Liver (tissue), 9 donors: ENCODE results near the gene GNB1. TPM values are rescaled to one million over a fixed set of nuclear protein-coding genes. Genes with fewer than 3 reads are reported as not detected.

Experiments
- DNase-seq: peaks from one replicate; pipeline ENCODE4 v3.0.0-alpha.2; 2017; ENCODE audit warnings: low spot score
- H3K27ac ChIP-seq, 2 donors: one replicate each; pipeline ENCODE4 v1.7.0; 2013; ENCODE audit warnings: inconsistent platforms in 2 of 2, low read length in 2 of 2, control low read depth in 1 of 2, low read depth in 1 of 2, mild to moderate bottlenecking in 1 of 2
- H3K27me3 ChIP-seq, 4 donors: one replicate each; pipeline versions ENCODE4 v1.6.1 to v1.7.0; 2013; ENCODE audit warnings: low read length in 3 of 4, inconsistent platforms in 1 of 4, mild to moderate bottlenecking in 1 of 4, moderate library complexity in 1 of 4; ENCODE audit not compliant: control insufficient read depth in 4 of 4, insufficient read depth in 4 of 4
- H3K36me3 ChIP-seq, 4 donors: one replicate each; pipeline versions ENCODE4 v1.6.1 to v1.7.0; 2013; ENCODE audit warnings: low read length in 3 of 4, mild to moderate bottlenecking in 3 of 4, low read depth in 1 of 4, moderate library complexity in 1 of 4; ENCODE audit not compliant: control insufficient read depth in 4 of 4, insufficient read depth in 3 of 4
- H3K4me1 ChIP-seq, 4 donors: one replicate each; pipeline versions ENCODE4 v1.6.1 to v1.7.0; 2013; ENCODE audit warnings: low read length in 3 of 4, mild to moderate bottlenecking in 3 of 4, moderate library complexity in 1 of 4; ENCODE audit not compliant: control insufficient read depth in 4 of 4, insufficient read depth in 4 of 4
- H3K4me3 ChIP-seq, 3 donors: one replicate each; pipeline versions ENCODE4 v1.6.1 to v1.7.0; 2013; ENCODE audit warnings: low read length in 3 of 3, control low read depth in 1 of 3, low read depth in 1 of 3, mild to moderate bottlenecking in 1 of 3
- H3K9ac ChIP-seq, 2 donors: one replicate each; pipeline ENCODE4 v1.7.0; 2013; ENCODE audit warnings: low read length in 2 of 2, mild to moderate bottlenecking in 2 of 2, moderate library complexity in 2 of 2, control low read depth in 1 of 2, low read depth in 1 of 2
- H3K9me3 ChIP-seq, 4 donors: one replicate each; pipeline versions ENCODE4 v1.6.1 to v1.7.0; 2013; ENCODE audit warnings: low read length in 3 of 4; ENCODE audit not compliant: control insufficient read depth in 4 of 4
- CTCF ChIP-seq: fragments of 150-350 bp; IDR thresholded peaks from 2 replicates; pipeline ENCODE4 v1.5.1; 2017; ENCODE audit warnings: improper control_type of control experiment, low read depth, low read length; ENCODE audit not compliant: missing input control
- EGR1 ChIP-seq, 2 donors: IDR thresholded peaks; 2 replicates each; pipeline ENCODE4 v1.6.1; 2016 to 2018; ENCODE audit warnings: antibody characterized with exemption in 2 of 2, low read depth in 2 of 2
- FOXA1 ChIP-seq: IDR thresholded peaks from 2 replicates; pipeline ENCODE4 v1.6.1; 2016; ENCODE audit warnings: antibody characterized with exemption
- FOXA2 ChIP-seq: IDR thresholded peaks from 2 replicates; pipeline ENCODE4 v1.6.1; 2016; ENCODE audit warnings: antibody characterized with exemption
- GABPA ChIP-seq, 2 donors: IDR thresholded peaks in 1 of 2; conservative IDR thresholded peaks in 1 of 2; 2 replicates each; pipeline ENCODE4 v1.6.1; 2016; ENCODE audit warnings: antibody characterized with exemption in 2 of 2, mild to moderate bottlenecking in 1 of 2, moderate library complexity in 1 of 2
- HNF4A ChIP-seq, 2 donors: conservative IDR thresholded peaks; 2 replicates each; pipeline ENCODE4 v1.6.1; 2016; ENCODE audit warnings: antibody characterized with exemption in 2 of 2, mild to moderate bottlenecking in 2 of 2
- HNF4G ChIP-seq: IDR thresholded peaks from 2 replicates; pipeline ENCODE4 v1.6.1; 2016; ENCODE audit warnings: antibody characterized with exemption
- JUND ChIP-seq, 2 donors: IDR thresholded peaks; 2 replicates each; pipeline ENCODE4 v1.6.1; 2016; ENCODE audit warnings: antibody characterized with exemption in 2 of 2
- MAX ChIP-seq: IDR thresholded peaks from 2 replicates; pipeline ENCODE4 v1.6.1; 2016; ENCODE audit warnings: antibody characterized with exemption
- NR2F2 ChIP-seq: IDR thresholded peaks from 2 replicates; pipeline ENCODE4 v1.6.1; 2016; ENCODE audit warnings: antibody characterized with exemption
- RAD21 ChIP-seq, 2 donors: IDR thresholded peaks; 2 replicates each; pipeline ENCODE4 v1.6.1; 2016; ENCODE audit warnings: antibody characterized with exemption in 2 of 2, mild to moderate bottlenecking in 2 of 2
- RXRA ChIP-seq, 2 donors: IDR thresholded peaks; 2 replicates each; pipeline ENCODE4 v1.6.1; 2017 to 2018; ENCODE audit warnings: antibody characterized with exemption in 2 of 2, mild to moderate bottlenecking in 1 of 2
- SP1 ChIP-seq: IDR thresholded peaks from 2 replicates; pipeline ENCODE4 v1.6.1; 2018; ENCODE audit warnings: antibody characterized with exemption, mild to moderate bottlenecking
- TAF1 ChIP-seq: conservative IDR thresholded peaks from 2 replicates; pipeline ENCODE4 v1.6.1; 2016; ENCODE audit warnings: antibody characterized with exemption, mild to moderate bottlenecking
- ZBTB33 ChIP-seq: IDR thresholded peaks from 2 replicates; pipeline ENCODE4 v1.6.1; 2016; ENCODE audit warnings: antibody characterized with exemption
- WGBS: extraction: QIAGEN DNeasy Blood & Tissue Kit; methylation state at CpG from one replicate; pipeline ENCODE4 v1.1.7; 2013; 5-methylcytosine and 5-hydroxymethylcytosine counted together
- polyA plus RNA-seq, 2 donors: library from polyadenylated mRNA; stranded (reverse) in 1 of 2; unstranded in 1 of 2; fragments of 200-250 nt in 1 of 2; fragments of >200 nt in 1 of 2; fragmentation: Nextera tagmentation in 1 of 2; extraction: Ambion mirVana in 1 of 2; gene quantifications; one replicate each; pipeline versions ENCODE4 v1.2.1 to v1.2.3, GENCODE V29; 2013 to 2015
- total RNA-seq, 2 donors: library from RNA; depleted of rRNA; stranded (reverse); fragments of >200 nt; gene quantifications; one replicate each; pipeline ENCODE4 v1.2.3, GENCODE V29; 2014
- TF ChIP-seq, protein P1 (sequence below): IDR thresholded peaks from 2 replicates; pipeline ENCODE4 v1.6.1; 2016; ENCODE audit warnings: antibody characterized with exemption
- TF ChIP-seq, protein P2 (sequence below): IDR thresholded peaks from 2 replicates; pipeline ENCODE4 v1.6.1; 2016; ENCODE audit warnings: antibody characterized with exemption, mild to moderate bottlenecking
- donor health status: healthy.
- donor health status: healthy.
- donor health status: healthy.
- donor health status: healthy.
- donor health status: healthy.

GNB1 gene
- total and polyA plus RNA-seq, 4 donors = 22.3 to 68.5 (median 52.7) TPM

DNA sequence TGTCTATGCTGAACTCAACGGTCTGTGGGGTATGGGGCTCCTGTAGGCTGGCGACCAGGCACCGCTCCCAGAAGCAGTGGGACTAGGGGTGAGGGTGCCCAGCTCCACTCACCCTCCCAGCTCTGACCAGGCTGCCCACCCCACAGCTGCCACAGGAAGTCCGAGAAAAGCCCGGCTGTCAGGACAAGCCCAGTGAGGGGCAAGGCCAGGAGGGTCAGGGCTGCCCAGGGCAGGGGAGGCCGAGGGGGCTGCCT is 31.7 kb upstream of the GNB1 start:
- WGBS = 83% methylated on average over 6 of the region's 6 CpGs
- peaks cover 17 to 25% (median 24%) of the 10 kb centered on the region in 4 donors for H3K4me1 ChIP-seq
- DNase-seq = no peak
- no peaks in the 10 kb centered on the region for H3K27me3 ChIP-seq
- no peak overlapping the region for H3K9ac ChIP-seq
- H3K36me3 ChIP-seq = no peaks in the 10 kb centered on the region
- H3K4me3 ChIP-seq = no peak overlapping the region
- no peak overlapping the region for H3K27ac ChIP-seq
- no peaks in the 10 kb centered on the region for H3K9me3 ChIP-seq
- TF ChIP-seq, protein P1, sequence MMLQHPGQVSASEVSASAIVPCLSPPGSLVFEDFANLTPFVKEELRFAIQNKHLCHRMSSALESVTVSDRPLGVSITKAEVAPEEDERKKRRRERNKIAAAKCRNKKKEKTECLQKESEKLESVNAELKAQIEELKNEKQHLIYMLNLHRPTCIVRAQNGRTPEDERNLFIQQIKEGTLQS = no peak

DNA sequence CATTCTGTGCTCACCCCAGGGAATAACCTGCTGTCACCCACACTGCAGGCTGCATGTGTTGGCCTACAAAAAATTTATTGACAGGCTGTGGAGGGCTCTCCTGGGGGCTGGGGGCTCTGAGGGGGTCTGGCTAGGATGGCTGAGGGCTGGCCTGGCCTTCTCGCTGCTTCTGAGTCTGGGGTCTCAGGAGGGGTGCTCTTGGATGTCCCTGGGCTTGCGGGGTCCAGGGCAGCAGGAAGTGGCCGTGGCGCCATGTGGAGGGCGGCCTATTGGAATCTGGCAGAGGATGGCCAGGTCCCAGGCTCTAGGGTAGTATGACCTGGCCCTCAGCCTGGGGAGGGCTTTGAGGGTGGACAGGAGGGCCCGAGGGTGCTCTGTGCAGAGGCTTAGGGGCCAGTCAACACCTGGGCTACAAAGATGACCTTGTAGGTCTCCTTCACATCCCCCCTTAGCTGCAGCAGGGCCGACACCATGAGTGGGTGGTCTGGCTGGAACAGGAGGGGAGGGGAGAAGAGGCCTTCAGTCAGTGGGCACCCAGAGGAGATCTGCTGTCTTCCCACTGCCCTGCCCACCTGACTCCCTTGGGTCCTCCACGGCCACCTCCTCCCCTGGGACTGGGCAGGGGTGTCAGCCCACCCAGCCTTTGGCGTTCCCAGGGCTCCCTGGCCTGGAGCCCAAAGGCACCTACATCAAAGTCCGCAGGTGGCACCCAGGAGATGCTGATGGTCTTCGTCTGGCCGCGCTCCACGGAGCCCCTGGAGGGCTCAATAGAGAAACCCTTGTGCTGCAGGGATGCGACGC is 31.2 kb upstream of the GNB1 start:
- peaks cover 17 to 25% (median 22%) of the 10 kb centered on the region in 4 donors for H3K4me1 ChIP-seq
- WGBS = 95% methylated on average over 16 of the region's 16 CpGs
- H3K9ac ChIP-seq = no peak overlapping the region
- no peaks in the 10 kb centered on the region for H3K36me3 ChIP-seq
- no peak for DNase-seq
- no peaks in the 10 kb centered on the region for H3K27me3 ChIP-seq
- no peaks in the 10 kb centered on the region for H3K9me3 ChIP-seq
- H3K27ac ChIP-seq = no peak overlapping the region
- no peak overlapping the region for H3K4me3 ChIP-seq
- TF ChIP-seq, protein P1 = no peak
- no peak for TF ChIP-seq HNF4A (conservative IDR thresholded peaks at IDR 0.05)
- TF ChIP-seq SP1 = no peak
- TF ChIP-seq JUND (IDR thresholded peaks at IDR 0.05) = no peak
- TF ChIP-seq MAX = no peak
- TF ChIP-seq CTCF = no peak
- TF ChIP-seq FOXA1 = no peak
- no peak for TF ChIP-seq NR2F2
- TF ChIP-seq, protein P2, sequence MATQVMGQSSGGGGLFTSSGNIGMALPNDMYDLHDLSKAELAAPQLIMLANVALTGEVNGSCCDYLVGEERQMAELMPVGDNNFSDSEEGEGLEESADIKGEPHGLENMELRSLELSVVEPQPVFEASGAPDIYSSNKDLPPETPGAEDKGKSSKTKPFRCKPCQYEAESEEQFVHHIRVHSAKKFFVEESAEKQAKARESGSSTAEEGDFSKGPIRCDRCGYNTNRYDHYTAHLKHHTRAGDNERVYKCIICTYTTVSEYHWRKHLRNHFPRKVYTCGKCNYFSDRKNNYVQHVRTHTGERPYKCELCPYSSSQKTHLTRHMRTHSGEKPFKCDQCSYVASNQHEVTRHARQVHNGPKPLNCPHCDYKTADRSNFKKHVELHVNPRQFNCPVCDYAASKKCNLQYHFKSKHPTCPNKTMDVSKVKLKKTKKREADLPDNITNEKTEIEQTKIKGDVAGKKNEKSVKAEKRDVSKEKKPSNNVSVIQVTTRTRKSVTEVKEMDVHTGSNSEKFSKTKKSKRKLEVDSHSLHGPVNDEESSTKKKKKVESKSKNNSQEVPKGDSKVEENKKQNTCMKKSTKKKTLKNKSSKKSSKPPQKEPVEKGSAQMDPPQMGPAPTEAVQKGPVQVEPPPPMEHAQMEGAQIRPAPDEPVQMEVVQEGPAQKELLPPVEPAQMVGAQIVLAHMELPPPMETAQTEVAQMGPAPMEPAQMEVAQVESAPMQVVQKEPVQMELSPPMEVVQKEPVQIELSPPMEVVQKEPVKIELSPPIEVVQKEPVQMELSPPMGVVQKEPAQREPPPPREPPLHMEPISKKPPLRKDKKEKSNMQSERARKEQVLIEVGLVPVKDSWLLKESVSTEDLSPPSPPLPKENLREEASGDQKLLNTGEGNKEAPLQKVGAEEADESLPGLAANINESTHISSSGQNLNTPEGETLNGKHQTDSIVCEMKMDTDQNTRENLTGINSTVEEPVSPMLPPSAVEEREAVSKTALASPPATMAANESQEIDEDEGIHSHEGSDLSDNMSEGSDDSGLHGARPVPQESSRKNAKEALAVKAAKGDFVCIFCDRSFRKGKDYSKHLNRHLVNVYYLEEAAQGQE = no peak
- no peak for TF ChIP-seq RAD21 (IDR thresholded peaks at IDR 0.05)
- no peak for TF ChIP-seq FOXA2
- no peak for TF ChIP-seq ZBTB33
- TF ChIP-seq HNF4G = no peak
- TF ChIP-seq TAF1 = no peak
- TF ChIP-seq GABPA (IDR thresholded peaks at IDR 0.05 in 1 of 2, conservative IDR thresholded peaks at IDR 0.05 in 1 of 2) = no peak
- no peak for TF ChIP-seq EGR1 (IDR thresholded peaks at IDR 0.05; ENCODE audit: low read depth in 2 of 2)
- TF ChIP-seq RXRA (IDR thresholded peaks at IDR 0.05) = no peak
